Muscle of back (tissue), 11 donors: Measurements from ENCODE around the gene FBRSL1. TPM values are rescaled to one million over a fixed set of nuclear protein-coding genes. Genes with fewer than 3 reads are reported as not detected.
"Not testable (repeated sequence)": the region's sequence is repeated elsewhere in the genome, so short reads cannot be mapped to it uniquely, and the experiment has no call there.

Experiments used
- DNase-seq, 3 donors: peaks; one replicate each; pipeline versions ENCODE4 v3.0.0 to v3.0.0-alpha.2; 2013
- polyA plus RNA-seq, 10 donors: library from polyadenylated mRNA; unstranded; fragments of 120-200 nt; gene quantifications; one replicate each; pipeline ENCODE4 v1.2.1, GENCODE V29; 2013; ENCODE audit not compliant: insufficient read length in 10 of 10

The FBRSL1 gene
- polyA plus RNA-seq, 10 donors, result 28.2 to 49.8 (median 41.7) TPM

GRCh38 chr12:132467511-132467910 lies 22.4 kb upstream of the FBRSL1 start:
- DNase-seq, result no peak

- DNase-seq, result no peak
Measured at GRCh38 chr12:132469423-132469822, 20.5 kb upstream of the FBRSL1 start.

- DNase-seq, result no peak
Measured at GRCh38 chr12:132470397-132470796, 19.6 kb upstream of the FBRSL1 start.

GRCh38 chr12:132471011-132471857 lies 18.7 kb upstream of the FBRSL1 start:
- no peak for DNase-seq

GRCh38 chr12:132471858-132472255 lies 18.1 kb upstream of the FBRSL1 start:
- DNase-seq, result no peak

DNA sequence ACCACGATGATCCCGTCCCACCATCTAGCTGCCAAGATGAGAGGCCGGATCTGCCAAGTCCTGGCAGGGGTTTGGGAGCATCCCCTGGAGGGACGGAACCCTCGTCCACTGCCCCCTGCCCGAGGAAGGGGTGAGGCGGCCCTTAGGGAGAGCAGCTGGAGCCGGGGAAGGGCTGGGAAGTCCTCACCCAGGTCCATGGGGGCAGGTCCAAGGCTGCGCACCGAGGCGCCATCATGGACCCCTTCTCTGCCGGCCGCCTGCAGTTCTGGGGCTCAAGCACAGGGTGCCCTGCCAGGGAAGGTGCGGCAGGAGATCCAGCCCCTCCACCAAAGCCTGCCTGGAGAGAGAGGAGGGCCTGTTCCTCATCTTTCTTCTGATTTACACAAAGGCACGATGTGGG lies 17.6 kb upstream of the FBRSL1 start:
- DNase-seq, result no peak

DNA sequence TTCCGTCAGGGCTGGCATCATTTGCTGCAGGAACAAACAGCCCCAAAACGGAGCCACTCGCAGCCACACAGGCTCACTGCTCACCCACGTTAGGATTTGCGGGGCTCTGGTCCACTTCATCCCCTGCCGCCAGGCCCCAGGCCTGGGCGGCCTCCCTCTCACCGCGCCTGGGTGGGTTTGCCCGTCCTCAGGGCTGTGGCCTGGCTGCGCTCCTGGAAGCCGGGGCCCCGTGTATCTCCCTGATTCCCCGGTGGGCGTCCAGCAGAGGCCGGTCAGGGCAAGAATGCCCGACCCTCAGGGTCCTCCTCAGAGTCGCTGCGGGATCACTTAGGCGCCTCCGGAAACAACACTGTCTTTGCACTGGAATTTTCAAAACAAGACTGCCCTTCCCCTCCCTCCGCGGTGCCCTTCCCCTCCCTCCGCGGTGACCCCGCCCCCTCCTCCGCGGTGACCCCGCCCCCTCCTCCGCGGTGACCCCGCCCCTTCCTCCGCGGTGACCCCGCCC lies 15.7 kb upstream of the FBRSL1 start:
- DNase-seq, result no peak

- not testable (repeated sequence) for DNase-seq
Measured at GRCh38 chr12:132474799-132475303, 15.1 kb upstream of the FBRSL1 start.

DNA sequence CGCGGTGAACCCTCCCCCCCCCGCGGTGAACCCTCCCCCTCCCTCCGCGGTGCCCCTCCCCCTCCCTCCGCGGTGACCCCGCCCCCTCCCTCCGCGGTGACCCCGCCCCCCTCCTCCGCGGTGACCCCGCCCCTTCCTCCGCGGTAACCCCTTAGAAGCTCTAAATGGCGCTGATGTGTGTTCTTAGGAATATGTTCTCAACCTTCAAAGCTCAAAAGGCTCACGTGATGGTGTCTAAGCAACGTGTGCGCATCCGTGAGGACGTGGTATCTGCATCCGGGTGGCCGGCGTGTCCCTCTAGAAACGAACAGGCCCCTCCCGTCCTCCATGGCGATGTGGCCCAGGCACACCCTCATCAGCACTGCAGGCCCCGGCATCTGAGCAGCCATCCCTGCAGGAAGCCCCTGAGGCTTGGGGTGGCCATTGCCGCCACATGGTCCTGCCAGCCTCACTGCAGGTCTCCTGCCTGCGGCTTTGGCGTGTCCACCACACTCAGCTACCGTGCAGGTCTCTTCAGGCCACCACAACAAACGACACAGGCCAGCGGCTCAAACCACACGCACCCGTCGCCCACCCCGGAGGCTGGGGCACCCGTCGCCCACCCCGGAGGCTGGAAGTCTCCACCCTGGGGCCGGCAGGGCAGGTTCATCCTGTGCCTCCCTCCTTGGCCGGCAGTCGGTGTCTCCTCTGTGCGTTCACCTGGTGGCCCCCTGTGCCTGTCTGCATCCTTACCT lies 14.5 kb upstream of the FBRSL1 start:
- DNase-seq, result no peak

- no peak for DNase-seq
Measured at GRCh38 chr12:132476038-132476414, 13.9 kb upstream of the FBRSL1 start.

DNA sequence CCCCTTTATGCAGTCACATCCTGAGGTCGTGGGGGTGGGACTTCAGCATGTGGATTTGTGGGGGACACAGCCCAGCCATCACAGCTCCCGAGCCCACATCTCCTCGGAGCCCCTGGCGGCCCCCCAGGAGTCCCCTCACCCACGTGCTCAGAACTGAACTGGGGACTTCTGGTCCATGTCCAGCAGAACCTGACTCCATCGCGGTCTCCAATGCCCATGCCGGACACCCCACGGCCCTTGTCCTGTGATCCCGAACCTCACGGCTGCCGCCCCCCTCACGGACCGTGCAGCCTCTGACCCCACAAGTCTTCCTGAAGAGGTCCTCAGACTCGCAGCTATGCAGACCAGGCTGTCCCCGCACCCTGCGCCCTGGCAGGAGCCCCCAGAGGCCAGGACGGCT lies 13.5 kb upstream of the FBRSL1 start:
- no peak for DNase-seq

- DNase-seq, result no peak
Measured at GRCh38 chr12:132477017-132477702, 12.8 kb upstream of the FBRSL1 start.

DNA sequence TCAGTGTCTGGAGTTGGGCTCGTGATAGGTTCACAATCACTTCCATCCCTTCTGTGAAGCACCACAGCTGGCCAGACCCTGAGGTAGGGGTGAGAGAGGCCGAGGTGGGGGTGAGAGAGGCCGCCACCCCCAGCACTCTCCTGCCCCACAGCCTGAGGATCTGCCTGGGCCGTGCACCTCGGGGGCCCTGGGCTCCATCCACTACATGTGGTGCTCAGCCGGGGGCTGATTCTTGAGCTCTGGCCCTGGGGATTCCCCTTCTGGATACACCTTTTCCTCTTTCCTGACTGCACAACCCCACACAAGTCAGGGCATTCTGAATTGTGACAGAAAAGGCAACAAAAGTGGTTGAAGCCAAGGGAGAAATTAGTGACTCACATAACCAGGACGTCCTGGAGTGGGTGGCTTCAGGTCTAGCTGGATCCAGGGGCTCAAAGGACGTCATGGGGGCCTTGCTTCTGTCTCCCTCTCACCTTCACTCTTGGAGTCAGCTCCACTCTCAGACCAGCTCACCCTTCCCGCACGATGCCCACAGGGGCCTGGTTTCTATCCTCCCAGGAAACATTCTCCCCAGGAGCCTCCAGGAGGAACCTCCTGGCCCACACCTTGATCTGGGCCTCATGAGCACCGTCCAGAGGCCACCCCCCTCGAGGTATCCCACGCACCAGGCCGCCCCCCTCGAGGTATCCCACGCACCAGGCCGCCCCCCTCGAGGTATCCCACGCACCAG lies 12.1 kb upstream of the FBRSL1 start:
- no peak for DNase-seq

DNA sequence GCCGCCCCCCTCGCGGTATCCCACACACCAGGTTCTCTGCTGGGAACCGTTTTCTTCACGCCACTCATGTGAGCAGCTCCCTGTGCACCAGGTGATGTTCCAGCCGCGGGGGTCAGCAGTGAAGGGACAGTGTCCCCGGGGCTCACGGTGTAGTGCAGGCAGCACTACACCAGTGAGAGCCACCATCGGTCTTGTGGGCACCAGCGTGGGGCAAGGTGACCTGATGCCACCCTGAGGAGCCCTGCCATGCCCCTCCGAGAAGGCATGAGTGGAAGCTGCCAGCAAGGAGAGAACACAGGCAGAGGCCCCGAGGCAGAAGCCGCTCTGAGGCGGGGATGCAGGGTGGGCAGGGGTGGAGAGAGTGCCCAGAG lies 11.5 kb upstream of the FBRSL1 start:
- no peak for DNase-seq

DNA sequence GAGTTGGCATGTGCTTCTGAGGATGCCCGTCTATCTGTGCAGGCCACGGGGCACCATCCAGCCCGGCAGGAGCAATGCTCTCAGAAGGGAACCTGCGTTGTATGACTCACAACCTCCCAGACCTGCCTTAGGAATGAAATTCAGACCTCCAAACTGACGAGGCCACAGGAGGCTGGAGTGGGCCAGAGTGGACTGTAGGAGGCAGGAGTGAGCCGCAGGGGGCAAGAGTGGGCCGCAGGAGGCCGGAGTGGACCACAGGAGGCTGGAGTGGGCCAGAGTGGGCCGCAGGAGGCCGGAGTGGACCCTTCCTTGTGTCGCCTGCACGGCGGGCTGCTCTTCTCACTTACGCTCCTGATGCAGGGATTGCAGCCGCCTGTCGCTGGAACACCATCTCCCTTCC lies 11.1 kb upstream of the FBRSL1 start:
- DNase-seq, result no peak

DNA sequence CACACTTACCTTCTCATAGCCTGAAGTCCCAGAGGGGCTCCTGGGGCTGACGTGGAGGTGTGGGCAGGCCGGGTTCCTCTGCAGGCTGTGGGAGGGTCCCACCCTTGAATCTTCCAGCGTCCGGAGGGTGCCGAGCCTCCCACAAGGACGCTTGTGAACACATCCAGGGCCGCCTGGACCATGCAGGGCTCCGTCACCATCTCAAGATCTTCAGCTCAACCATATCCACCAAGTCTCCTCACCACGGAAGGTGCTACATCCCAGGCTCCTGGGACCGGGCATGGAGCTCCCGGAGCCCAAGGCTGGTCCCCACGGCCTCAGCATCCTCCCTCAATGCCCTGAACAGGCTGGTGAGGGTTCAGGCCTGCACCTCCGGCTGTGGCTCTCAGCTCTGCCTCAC lies 10.7 kb upstream of the FBRSL1 start:
- no peak for DNase-seq

- DNase-seq, result no peak
Measured at GRCh38 chr12:132479938-132480622, 9.9 kb upstream of the FBRSL1 start.

GRCh38 chr12:132480623-132481132 lies 9.3 kb upstream of the FBRSL1 start:
- DNase-seq, result no peak

- no peak for DNase-seq
Measured at GRCh38 chr12:132481345-132481744, 8.6 kb upstream of the FBRSL1 start.
